A549 (cell line): ENCODE data around the gene IRAK3.

Experiments
- BHLHE40 ChIP-seq: IDR thresholded peaks from 2 replicates; pipeline ENCODE4 v1.6.1; 2012; ENCODE audit warnings: low read depth, low read length, inconsistent platforms
- EP300 ChIP-seq, 2 experiments: fragments of >200 bp; sonication (Bioruptor Twin); formaldehyde crosslinking; IDR thresholded peaks; 2 replicates in 1 of 2; 3 replicates in 1 of 2; pipeline ENCODE4 v1.6.1; 2016 to 2017
- HEYL ChIP-seq: fragments of 250-450 bp; sonication (Bioruptor Pico); IDR thresholded peaks from 2 replicates; pipeline ENCODE4 v1.8.0; 2021; ENCODE audit warnings: mild to moderate bottlenecking, moderate library complexity
- JUNB ChIP-seq: fragments of >200 bp; sonication (Bioruptor Twin); formaldehyde crosslinking; IDR thresholded peaks from 2 replicates; pipeline ENCODE4 v1.6.1; 2016
- MYC ChIP-seq: IDR thresholded peaks from 2 replicates; pipeline ENCODE4 v1.6.1; 2012; ENCODE audit warnings: mild to moderate bottlenecking, inconsistent platforms, low read length, improper control_type of control experiment, borderline replicate concordance
- PHF8 ChIP-seq: fragments of 200-600 bp; sonication (generic); IDR thresholded peaks from 2 replicates; pipeline ENCODE4 v1.6.1; 2016; ENCODE audit warnings: low read depth, mild to moderate bottlenecking, antibody characterized with exemption, moderate library complexity, borderline replicate concordance
- POLR2A ChIP-seq: IDR thresholded peaks from 2 replicates; pipeline ENCODE4 v1.6.1; 2012; ENCODE audit warnings: mild to moderate bottlenecking, low read length
- RAD21 ChIP-seq, 2 experiments: fragments of >200 bp in 1 of 2; sonication (Bioruptor Twin) in 1 of 2; formaldehyde crosslinking in 1 of 2; IDR thresholded peaks in 1 of 2; conservative IDR thresholded peaks in 1 of 2; 2 replicates in 1 of 2; 3 replicates in 1 of 2; pipeline ENCODE4 v1.6.1; 2012 to 2018; ENCODE audit warnings: inconsistent platforms in 1 of 2
- TF ChIP-seq, protein P1 (sequence below): fragments of >200 bp; sonication (Bioruptor Twin); formaldehyde crosslinking; IDR thresholded peaks from 3 replicates; pipeline ENCODE4 v1.5.1; 2016
- TF ChIP-seq, protein P2 (sequence below): fragments of 250-450 bp; sonication (Bioruptor Pico); IDR thresholded peaks from 2 replicates; pipeline ENCODE4 v1.5.0; 2021; ENCODE audit warnings: mild to moderate bottlenecking, moderate library complexity, borderline replicate concordance

DNA sequence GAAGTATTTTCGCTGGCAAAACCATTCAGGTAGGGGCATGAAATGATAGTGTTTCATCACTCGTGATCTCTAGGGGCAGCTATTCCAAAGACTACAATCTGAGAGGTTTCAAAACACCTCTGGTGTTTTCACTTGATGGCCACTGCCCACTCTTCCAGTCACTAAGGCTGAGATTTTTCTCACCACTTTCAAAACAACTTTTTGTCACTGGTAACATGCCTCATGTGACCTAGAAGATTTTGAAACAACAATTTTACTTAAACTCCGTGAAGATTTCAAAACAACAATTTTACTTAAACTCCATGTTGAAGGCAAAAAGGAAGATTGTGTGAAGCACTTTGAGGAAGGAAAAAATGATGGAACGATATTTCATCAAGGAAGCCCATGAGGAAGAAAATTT, 1.2 kb upstream of the IRAK3 start:
- TF ChIP-seq, protein P1, sequence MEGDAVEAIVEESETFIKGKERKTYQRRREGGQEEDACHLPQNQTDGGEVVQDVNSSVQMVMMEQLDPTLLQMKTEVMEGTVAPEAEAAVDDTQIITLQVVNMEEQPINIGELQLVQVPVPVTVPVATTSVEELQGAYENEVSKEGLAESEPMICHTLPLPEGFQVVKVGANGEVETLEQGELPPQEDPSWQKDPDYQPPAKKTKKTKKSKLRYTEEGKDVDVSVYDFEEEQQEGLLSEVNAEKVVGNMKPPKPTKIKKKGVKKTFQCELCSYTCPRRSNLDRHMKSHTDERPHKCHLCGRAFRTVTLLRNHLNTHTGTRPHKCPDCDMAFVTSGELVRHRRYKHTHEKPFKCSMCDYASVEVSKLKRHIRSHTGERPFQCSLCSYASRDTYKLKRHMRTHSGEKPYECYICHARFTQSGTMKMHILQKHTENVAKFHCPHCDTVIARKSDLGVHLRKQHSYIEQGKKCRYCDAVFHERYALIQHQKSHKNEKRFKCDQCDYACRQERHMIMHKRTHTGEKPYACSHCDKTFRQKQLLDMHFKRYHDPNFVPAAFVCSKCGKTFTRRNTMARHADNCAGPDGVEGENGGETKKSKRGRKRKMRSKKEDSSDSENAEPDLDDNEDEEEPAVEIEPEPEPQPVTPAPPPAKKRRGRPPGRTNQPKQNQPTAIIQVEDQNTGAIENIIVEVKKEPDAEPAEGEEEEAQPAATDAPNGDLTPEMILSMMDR: no peak
- TF ChIP-seq EP300 (IDR thresholded peaks at IDR 0.05): no peak
- no peak for TF ChIP-seq POLR2A
- TF ChIP-seq, protein P2, sequence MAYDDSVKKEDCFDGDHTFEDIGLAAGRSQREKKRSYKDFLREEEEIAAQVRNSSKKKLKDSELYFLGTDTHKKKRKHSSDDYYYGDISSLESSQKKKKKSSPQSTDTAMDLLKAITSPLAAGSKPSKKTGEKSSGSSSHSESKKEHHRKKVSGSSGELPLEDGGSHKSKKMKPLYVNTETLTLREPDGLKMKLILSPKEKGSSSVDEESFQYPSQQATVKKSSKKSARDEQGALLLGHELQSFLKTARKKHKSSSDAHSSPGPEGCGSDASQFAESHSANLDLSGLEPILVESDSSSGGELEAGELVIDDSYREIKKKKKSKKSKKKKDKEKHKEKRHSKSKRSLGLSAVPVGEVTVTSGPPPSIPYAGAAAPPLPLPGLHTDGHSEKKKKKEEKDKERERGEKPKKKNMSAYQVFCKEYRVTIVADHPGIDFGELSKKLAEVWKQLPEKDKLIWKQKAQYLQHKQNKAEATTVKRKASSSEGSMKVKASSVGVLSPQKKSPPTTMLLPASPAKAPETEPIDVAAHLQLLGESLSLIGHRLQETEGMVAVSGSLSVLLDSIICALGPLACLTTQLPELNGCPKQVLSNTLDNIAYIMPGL: no peak
- TF ChIP-seq RAD21 (conservative IDR thresholded peaks at IDR 0.05 in 1 of 2, IDR thresholded peaks at IDR 0.05 in 1 of 2): no peak
- TF ChIP-seq BHLHE40: no peak
- no peak for TF ChIP-seq JUNB
- no peak for TF ChIP-seq HEYL (CRISPR knock-in tag)
- TF ChIP-seq PHF8: no peak
- no peak for TF ChIP-seq MYC
